IMR-90 (cell line): ENCODE results near the gene HORMAD2. TPM values are rescaled to one million over a fixed set of nuclear protein-coding genes. Genes with fewer than 3 reads are reported as not detected.
A peak's percentile ranks its signal among the peaks of the same experiment; 100 is the strongest.
"Not testable (repeated sequence)": the region's sequence is repeated elsewhere in the genome, so short reads cannot be mapped to it uniquely, and the experiment has no call there.

Experiments used
- ATAC-seq: fragments of 200-7000 bp; cut with Tn5 transposase; 2 replicates; pipeline ENCODE4 v1.9.1; 2020; ENCODE audit warnings: low read depth, mild to moderate bottlenecking, moderate library complexity
- BruUV-seq: library from RNA; stranded (reverse); fragments of 400-500 nt; replicated peaks from 2 replicates; lab custom pipeline; 2021; lab: Mats Ljungman, UMichigan
- CTCF ChIA-PET: fragments of 300-600 bp; formaldehyde crosslinking; extraction: SDS; loops from one replicate; lab custom pipeline; 2021; ENCODE audit warnings: antibody characterized with exemption; lab: Yijun Ruan, JAX
- POLR2A ChIA-PET: fragments of 300-600 bp; sonication (Branson Sonifier 250); formaldehyde crosslinking; loops from one replicate; lab custom pipeline; 2022; ENCODE audit warnings: antibody characterized with exemption; ENCODE audit not compliant: unreplicated experiment; lab: Charles Lee
- DNase-seq: peaks from one replicate; pipeline ENCODE4 v3.0.0; 2013
- H2AFZ ChIP-seq: replicated peaks from 2 replicates; pipeline ENCODE3; 2013; ENCODE audit warnings: low read length, mild to moderate bottlenecking; ENCODE audit not compliant: poor library complexity
- H2AK5ac ChIP-seq: 2 replicates; pipeline ENCODE4 v1.6.1; 2013; ENCODE audit warnings: low read depth, low read length, inconsistent platforms
- H2AK9ac ChIP-seq: replicated peaks from 2 replicates; pipeline ENCODE3; 2013; ENCODE audit warnings: mild to moderate bottlenecking, low read depth, low read length, moderate library complexity; ENCODE audit not compliant: poor library complexity
- H2BK120ac ChIP-seq: 2 replicates; pipeline ENCODE4 v1.6.1; 2013; ENCODE audit warnings: low read depth, low read length, inconsistent platforms
- H2BK15ac ChIP-seq: 3 replicates; pipeline ENCODE4 v1.6.1; 2013; ENCODE audit warnings: low read depth, low read length, inconsistent platforms
- H2BK20ac ChIP-seq: 2 replicates; pipeline ENCODE4 v1.6.1; 2013; ENCODE audit warnings: low read depth, mild to moderate bottlenecking, inconsistent platforms, low read length, moderate library complexity
- H2BK5ac ChIP-seq: 2 replicates; pipeline ENCODE4 v1.6.1; 2013; ENCODE audit warnings: mild to moderate bottlenecking, low read depth, low read length, inconsistent platforms; ENCODE audit not compliant: poor library complexity, severe bottlenecking
- H3K14ac ChIP-seq: replicated peaks from 2 replicates; pipeline ENCODE4 v1.6.1; 2013; ENCODE audit warnings: low read depth, low read length, inconsistent platforms
- H3K18ac ChIP-seq: 2 replicates; pipeline ENCODE4 v1.6.1; 2013; ENCODE audit warnings: low read depth, low read length, control low read depth
- H3K23ac ChIP-seq: 2 replicates; pipeline ENCODE4 v1.6.1; 2013; ENCODE audit warnings: low read depth, low read length, inconsistent platforms
- H3K27ac ChIP-seq: 2 replicates; pipeline ENCODE4 v1.5.1; 2013; ENCODE audit warnings: mild to moderate bottlenecking, control low read depth, low read length; ENCODE audit not compliant: insufficient read depth
- H3K27me3 ChIP-seq: 2 replicates; pipeline ENCODE4 v1.6.1; 2013; ENCODE audit warnings: low read length; ENCODE audit not compliant: control insufficient read depth, insufficient read depth
- H3K36me3 ChIP-seq: 2 replicates; pipeline ENCODE4 v1.6.1; 2013; ENCODE audit warnings: low read length, mixed read lengths; ENCODE audit not compliant: control insufficient read depth, insufficient read depth
- H3K4ac ChIP-seq: 2 replicates; pipeline ENCODE4 v1.6.1; 2013; ENCODE audit warnings: low read depth, low read length, inconsistent platforms
- H3K4me1 ChIP-seq: 2 replicates; pipeline ENCODE4 v1.6.1; 2013; ENCODE audit warnings: low read length, mixed read lengths; ENCODE audit not compliant: control insufficient read depth, insufficient read depth
- H3K4me2 ChIP-seq: 2 replicates; pipeline ENCODE4 v1.6.1; 2013; ENCODE audit warnings: low read depth, mild to moderate bottlenecking, control low read depth, low read length, moderate library complexity
- H3K4me3 ChIP-seq: 2 replicates; pipeline ENCODE4 v1.5.1; 2013; ENCODE audit warnings: low read depth, mild to moderate bottlenecking, control low read depth, low read length, moderate library complexity; ENCODE audit not compliant: insufficient read depth
- H3K56ac ChIP-seq: 2 replicates; pipeline ENCODE4 v1.6.1; 2013; ENCODE audit warnings: low read length, inconsistent platforms; ENCODE audit not compliant: insufficient read depth; ENCODE audit errors: extremely low read depth
- H3K79me1 ChIP-seq, 2 experiments: 2 replicates each; pipeline ENCODE4 v1.6.1; 2013; ENCODE audit warnings: low read length in 2 of 2, inconsistent platforms in 1 of 2, low read depth in 1 of 2
- H3K9ac ChIP-seq: 2 replicates; pipeline ENCODE4 v1.6.1; 2013; ENCODE audit warnings: low read depth, low read length, control low read depth
- H3K9me1 ChIP-seq: 2 replicates; pipeline ENCODE4 v1.6.1; 2013; ENCODE audit warnings: low read length, inconsistent platforms; ENCODE audit not compliant: insufficient read depth
- H3K9me3 ChIP-seq: 2 replicates; pipeline ENCODE4 v1.6.1; 2013; ENCODE audit warnings: low read length; ENCODE audit not compliant: control insufficient read depth, insufficient read depth
- H4K20me1 ChIP-seq: 2 replicates; pipeline ENCODE4 v1.6.1; 2013; ENCODE audit warnings: low read length, inconsistent platforms; ENCODE audit not compliant: insufficient read depth
- H4K5ac ChIP-seq: 2 replicates; pipeline ENCODE4 v1.6.1; 2013; ENCODE audit warnings: mild to moderate bottlenecking, low read depth, low read length, control low read depth
- H4K8ac ChIP-seq, 2 experiments: 2 replicates each; pipeline ENCODE4 v1.6.1; 2013; ENCODE audit warnings: low read depth in 2 of 2, low read length in 2 of 2, control low read depth in 1 of 2, inconsistent platforms in 1 of 2
- H4K91ac ChIP-seq: 2 replicates; pipeline ENCODE4 v1.6.1; 2013; ENCODE audit warnings: low read depth, low read length, inconsistent platforms; ENCODE audit not compliant: insufficient read depth
- WGBS, 2 experiments: methylation state at CpG; one replicate each; pipeline versions ENCODE4 v1.1.5 to v1.1.7; 2013; ENCODE audit warnings: missing lambda C conversion rate in 2 of 2; ENCODE audit not compliant: insufficient read length in 1 of 2; ENCODE audit errors: extremely low coverage in 2 of 2; 5-methylcytosine and 5-hydroxymethylcytosine counted together
- dilution Hi-C: fragments of 300-500 bp; cut with HindIII; formaldehyde crosslinking; loops from one replicate; pipeline ENCODE4 v1.14.3; 2018; ENCODE audit warnings: low sequenced_read_pairs; ENCODE audit not compliant: unreplicated experiment
- in situ Hi-C: fragments of 300-500 bp; cut with MboI; formaldehyde crosslinking; loops from 3 replicates; pipeline ENCODE4 v1.14.3; 2019; ENCODE audit warnings: low sequenced_read_pairs, inconsistent platforms, mixed read lengths
- intact Hi-C: fragments of 100-400 bp; cut with micrococcal nuclease; formaldehyde crosslinking; loops from 2 replicates; pipeline ENCODE4 v1.10.0; 2022
- polyA plus RNA-seq, 3 experiments: library from polyadenylated mRNA; depleted of rRNA; stranded (reverse); fragments of >200 nt; gene quantifications; 2 replicates each; pipeline ENCODE4 v1.2.3, GENCODE V29; 2012; ENCODE audit warnings: low replicate concordance in 1 of 3
- total RNA-seq: library from RNA; depleted of rRNA; stranded (reverse); fragments of >200 nt; gene quantifications from 2 replicates; pipeline ENCODE4 v1.2.3, GENCODE V29; 2012

Gene HORMAD2
- total and polyA plus RNA-seq, 2 of the 4 experiments (the other 2 are of a cell fraction), result not detected

DNA sequence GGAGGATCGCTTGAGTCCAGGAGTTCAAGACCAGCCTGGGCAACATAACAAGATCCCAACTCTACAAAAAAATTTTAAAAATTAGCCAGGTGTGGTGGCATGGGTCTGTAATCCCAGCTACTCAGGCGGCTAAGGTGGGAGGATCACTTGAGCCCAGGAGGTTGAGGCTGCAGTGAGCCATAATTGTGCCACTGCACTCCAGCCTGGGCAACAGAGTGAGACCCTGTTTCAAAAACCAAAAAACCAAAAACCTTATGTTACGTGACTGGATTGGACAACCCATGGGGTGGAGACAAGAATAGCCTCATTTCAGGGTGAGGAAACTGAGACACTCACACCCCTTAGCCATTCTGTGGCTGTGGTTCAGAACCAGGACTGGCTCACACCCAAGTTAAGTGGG is 136.0 kb downstream of the HORMAD2 start:
- WGBS, 2 experiments, result 83% methylated on average over 1 of the region's 3 CpGs; no CpG with 5 or more reads in 1 of the 2 experiments
- Histone ChIP-seq H4K91ac (peak overlapping the region; percentile 11; the same call in 1 of the 2 replicates), H2AK5ac (peak overlapping the region; percentile 87; the same call in 1 of the 2 replicates), H3K4ac (peak overlapping the region; percentile 58; the same call in 1 of the 2 replicates), H3K4me1 (peaks cover 16% of the 10 kb centered on the region), H3K9me1 (peaks cover 11% of the 10 kb centered on the region)
- H3K79me1 ChIP-seq, H2BK20ac ChIP-seq, H3K9me3 ChIP-seq, H3K14ac ChIP-seq, H3K27me3 ChIP-seq, H3K23ac ChIP-seq, H3K27ac ChIP-seq, H2BK120ac ChIP-seq, DNase-seq, H3K56ac ChIP-seq, H2AFZ ChIP-seq, H2AK9ac ChIP-seq, H3K36me3 ChIP-seq, H3K4me3 ChIP-seq, H3K18ac ChIP-seq, POLR2A ChIA-PET, H3K9ac ChIP-seq, H3K4me2 ChIP-seq, in situ Hi-C loops, BruUV-seq, H2BK5ac ChIP-seq, H4K5ac ChIP-seq, H4K20me1 ChIP-seq, dilution Hi-C loops, ATAC-seq, CTCF ChIA-PET, intact Hi-C loops, H2BK15ac ChIP-seq, H4K8ac ChIP-seq: not testable (repeated sequence)
